HG03135 (cell line): Measurements from ENCODE around the gene PRPF31.
A peak's percentile ranks its signal among the peaks of the same experiment; 100 is the strongest.

Experiments
- ATAC-seq: cut with Tn5 transposase; IDR thresholded peaks from one replicate; pipeline ENCODE4 v1.9.1; 2021; ENCODE audit warnings: mild to moderate bottlenecking, moderate library complexity; ENCODE audit not compliant: unreplicated experiment

The PRPF31 gene

GRCh38 chr19:54138489-54139256 is 23.1 kb downstream of the PRPF31 start:
- no peak for ATAC-seq

- ATAC-seq = no peak
Observed at GRCh38 chr19:54141356-54141755, 25.8 kb downstream of the PRPF31 start.

- ATAC-seq = no peak
Observed at GRCh38 chr19:54142166-54142780, 26.7 kb downstream of the PRPF31 start.

GRCh38 chr19:54145541-54146158 is 30.1 kb downstream of the PRPF31 start:
- ATAC-seq = no peak

- no peak for ATAC-seq
Observed at GRCh38 chr19:54147676-54148075, 32.1 kb downstream of the PRPF31 start.

GRCh38 chr19:54148158-54148557 is 32.6 kb downstream of the PRPF31 start:
- ATAC-seq = no peak

GRCh38 chr19:54149021-54149812 is 33.7 kb downstream of the PRPF31 start:
- ATAC-seq = no peak

GRCh38 chr19:54151362-54152035 is 35.9 kb downstream of the PRPF31 start:
- ATAC-seq = no peak

- ATAC-seq = no peak
Observed at GRCh38 chr19:54152267-54152666, 36.7 kb downstream of the PRPF31 start.

- no peak for ATAC-seq
Observed at GRCh38 chr19:54152878-54153524, 37.4 kb downstream of the PRPF31 start.

- no peak for ATAC-seq
Observed at GRCh38 chr19:54153731-54154326, 38.3 kb downstream of the PRPF31 start.

- no peak for ATAC-seq
Observed at GRCh38 chr19:54154603-54155345, 39.2 kb downstream of the PRPF31 start.

GRCh38 chr19:54155694-54156093 is 40.1 kb downstream of the PRPF31 start:
- no peak for ATAC-seq

- ATAC-seq = no peak
Observed at GRCh38 chr19:54156490-54156889, 40.9 kb downstream of the PRPF31 start.

- no peak for ATAC-seq
Observed at GRCh38 chr19:54156953-54157352, 41.4 kb downstream of the PRPF31 start.

GRCh38 chr19:54158812-54159351 is 43.3 kb downstream of the PRPF31 start:
- ATAC-seq = no peak

GRCh38 chr19:54159352-54160181 is 44.0 kb downstream of the PRPF31 start, which contains the start of gene LENG1:
LENG1 (minus strand) TSS chr19:54159721; CDS start chr19:54159695, 26 bp downstream.
- peak; percentile 86 for ATAC-seq
